K562 (cell line): ENCODE measurements around the gene BCL10. TPM values are rescaled to one million over a fixed set of nuclear protein-coding genes. Genes with fewer than 3 reads are reported as not detected.
A peak's percentile ranks its signal among the peaks of the same experiment; 100 is the strongest.

ENCODE experiments used
- ARHGAP35 ChIP-seq: fragments of 450-650 bp; IDR thresholded peaks from 2 replicates; pipeline ENCODE4 v1.6.1; 2018; ENCODE audit not compliant: partially characterized antibody
- CSDE1 ChIP-seq, 2 experiments: fragments of 450-650 bp; IDR thresholded peaks; 2 replicates each; pipeline ENCODE4 v1.6.1; 2016; ENCODE audit warnings: mild to moderate bottlenecking in 1 of 2
- CTBP1 ChIP-seq: fragments of 450-650 bp; IDR thresholded peaks from 2 replicates; pipeline ENCODE4 v1.6.1; 2016; ENCODE audit warnings: borderline replicate concordance
- DMBX1 ChIP-seq: fragments of 250-450 bp; sonication (Bioruptor Pico); IDR thresholded peaks from 2 replicates; pipeline ENCODE4 v1.8.0; 2022; ENCODE audit warnings: inconsistent platforms, mild to moderate bottlenecking, moderate library complexity, borderline replicate concordance
- GABPB1 ChIP-seq: sonication (generic); formaldehyde crosslinking; IDR thresholded peaks from 2 replicates; pipeline ENCODE4 v1.8.0; 2022; ENCODE audit warnings: mild to moderate bottlenecking, missing genetic modification reagents
- GATAD2B ChIP-seq: fragments of 450-650 bp; IDR thresholded peaks from 2 replicates; pipeline ENCODE4 v1.6.1; 2017; ENCODE audit warnings: mild to moderate bottlenecking, borderline replicate concordance
- MIER1 ChIP-seq: fragments of 450-650 bp; IDR thresholded peaks from 2 replicates; pipeline ENCODE4 v1.6.1; 2016; ENCODE audit warnings: antibody characterized with exemption, mild to moderate bottlenecking, low read depth
- SREBF1 ChIP-seq: fragments of 150-350 bp; IDR thresholded peaks from 2 replicates; pipeline ENCODE4 v1.6.1; 2014; ENCODE audit warnings: antibody characterized with exemption, low read depth, low read length, borderline replicate concordance
- ZFPM2 ChIP-seq: fragments of 250-450 bp; sonication (Bioruptor Pico); IDR thresholded peaks from 2 replicates; pipeline ENCODE4 v1.5.1; 2022; ENCODE audit warnings: mild to moderate bottlenecking
- ZNF764 ChIP-seq: fragments of 250-450 bp; sonication (Bioruptor Pico); IDR thresholded peaks from 2 replicates; pipeline ENCODE4 v1.4.0; 2020; ENCODE audit warnings: low read depth, mild to moderate bottlenecking, moderate library complexity
- polyA plus RNA-seq, 8 experiments: library from polyadenylated mRNA; depleted of rRNA in 4 of 8; stranded (reverse) in 5 of 8; unstranded in 3 of 8; fragments of >200 nt; fragmentation: Nextera tagmentation in 2 of 8; fragmentation: Illumina TruSeq in 1 of 8; extraction: Ambion mirVana in 2 of 8; extraction: Trizol in 1 of 8; gene quantifications; 2 replicates each; pipeline versions ENCODE4 v1.2.1 to v1.2.3, GENCODE V29; 2011 to 2014; ENCODE audit warnings: inconsistent platforms in 1 of 8, missing spikeins in 1 of 8
- total RNA-seq, 7 experiments: library from RNA; depleted of rRNA in 6 of 7; stranded (reverse); fragments of >200 nt in 6 of 7; fragmentation: Illumina TruSeq in 2 of 7; extraction: Trizol in 2 of 7; gene quantifications; 2 replicates each; pipeline versions ENCODE4 v1.2.1 to v1.2.3, GENCODE V29; 2011 to 2021; ENCODE audit warnings: low replicate concordance in 1 of 7
- TF ChIP-seq, protein P1 (sequence below): fragments of 250-450 bp; sonication (Bioruptor Pico); IDR thresholded peaks from 2 replicates; pipeline ENCODE4 v1.8.0; 2021; ENCODE audit warnings: moderate library complexity, mild to moderate bottlenecking, inconsistent platforms
- TF ChIP-seq, protein P2 (sequence below), 3 experiments: fragments of 200-800 bp in 1 of 3; sonication (Bioruptor generic) in 1 of 3; sonication (generic) in 1 of 3; formaldehyde crosslinking in 1 of 3; IDR thresholded peaks; 2 replicates each; pipeline versions ENCODE4 v1.6.1 to v1.8.0; 2016 to 2022; ENCODE audit warnings: mild to moderate bottlenecking in 2 of 3, missing compliant biosample characterization in 2 of 3, missing genetic modification characterization in 2 of 3, missing genetic modification reagents in 1 of 3
- TF ChIP-seq, protein P3 (sequence below): fragments of 250-450 bp; sonication (Bioruptor Pico); IDR thresholded peaks from 2 replicates; pipeline ENCODE4 v1.8.0; 2022; ENCODE audit warnings: moderate library complexity, mild to moderate bottlenecking, inconsistent platforms
- TF ChIP-seq, protein P4 (sequence below): fragments of 250-450 bp; sonication (Bioruptor Pico); IDR thresholded peaks from 2 replicates; pipeline ENCODE4 v1.6.1; 2021; ENCODE audit warnings: mild to moderate bottlenecking
- TF ChIP-seq, protein P5 (sequence below): IDR thresholded peaks from 2 replicates; pipeline ENCODE4 v1.6.1; 2011; ENCODE audit warnings: borderline replicate concordance, low read depth, mild to moderate bottlenecking, moderate library complexity, low read length; ENCODE audit not compliant: insufficient read depth, poor library complexity, severe bottlenecking
- TF ChIP-seq, protein P6 (sequence below), 3 experiments: IDR thresholded peaks in 2 of 3; conservative IDR thresholded peaks in 1 of 3; 2 replicates each; pipeline ENCODE4 v1.5.1; 2011 to 2012; ENCODE audit warnings: low read length in 3 of 3, mild to moderate bottlenecking in 3 of 3, control low read depth in 2 of 3, improper control_type of control experiment in 1 of 3, inconsistent platforms in 1 of 3, low read depth in 1 of 3, mixed read lengths in 1 of 3, moderate library complexity in 1 of 3; ENCODE audit not compliant: insufficient read depth in 2 of 3
- TF ChIP-seq, protein P7 (sequence below): fragments of 200-800 bp; sonication (Bioruptor generic); IDR thresholded peaks from 2 replicates; pipeline ENCODE4 v1.6.1; 2017; ENCODE audit warnings: missing genetic modification characterization, missing compliant biosample characterization

Gene BCL10
- total and polyA plus RNA-seq, 9 of the 15 experiments (the other 6 are each of a cell fraction or from before 2014, with no cell fraction given): 8.0 to 19.4 (median 12.3) TPM

DNA sequence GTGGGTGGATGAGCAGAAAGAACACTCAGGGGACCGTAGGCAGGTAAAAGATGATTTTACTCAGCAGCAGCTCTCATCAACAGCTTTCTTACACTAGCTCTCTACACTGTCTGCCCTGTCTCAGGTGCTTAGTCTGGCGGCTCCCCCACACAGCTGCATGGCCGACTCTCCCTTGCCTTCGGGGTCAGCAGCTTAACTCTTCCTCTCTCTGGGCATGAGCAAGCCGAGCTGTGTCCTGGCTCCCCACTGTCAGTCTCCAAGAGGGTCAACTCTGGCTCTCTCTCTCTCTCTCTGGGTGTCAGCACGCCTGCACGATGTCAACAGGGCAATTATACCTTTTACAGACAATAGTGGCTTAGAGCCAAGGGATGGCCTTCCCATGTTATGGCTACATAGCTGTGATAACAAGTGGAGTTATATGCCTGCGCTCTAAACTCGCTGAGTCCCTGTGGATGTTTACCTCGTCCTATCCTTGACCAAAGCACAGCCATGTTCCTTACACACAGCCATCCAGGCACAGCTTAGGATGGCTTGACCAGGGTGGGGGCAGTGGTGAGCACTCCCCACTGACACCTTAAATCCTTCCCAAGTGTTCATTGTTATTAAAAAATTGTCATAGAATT lies 3.1 kb upstream of the BCL10 start (continued):
- TF ChIP-seq, protein P1, sequence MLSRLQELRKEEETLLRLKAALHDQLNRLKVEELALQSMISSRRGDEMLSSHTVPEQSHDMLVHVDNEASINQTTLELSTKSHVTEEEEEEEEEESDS: no peak
- TF ChIP-seq, protein P2, sequence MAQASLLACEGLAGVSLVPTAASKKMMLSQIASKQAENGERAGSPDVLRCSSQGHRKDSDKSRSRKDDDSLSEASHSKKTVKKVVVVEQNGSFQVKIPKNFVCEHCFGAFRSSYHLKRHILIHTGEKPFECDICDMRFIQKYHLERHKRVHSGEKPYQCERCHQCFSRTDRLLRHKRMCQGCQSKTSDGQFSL (CRISPR knock-in tag; IDR thresholded peaks at IDR 0.05): no peak
- TF ChIP-seq, protein P2 (tag; IDR thresholded peaks at IDR 0.05): peak in 1 of 2 experiments; percentile 89; a peak in 2 of 4 replicates
- TF ChIP-seq, protein P3, sequence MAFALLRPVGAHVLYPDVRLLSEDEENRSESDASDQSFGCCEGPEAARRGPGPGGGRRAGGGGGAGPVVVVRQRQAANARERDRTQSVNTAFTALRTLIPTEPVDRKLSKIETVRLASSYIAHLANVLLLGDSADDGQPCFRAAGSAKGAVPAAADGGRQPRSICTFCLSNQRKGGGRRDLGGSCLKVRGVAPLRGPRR (CRISPR knock-in tag): peak; percentile 77
- TF ChIP-seq, protein P4, sequence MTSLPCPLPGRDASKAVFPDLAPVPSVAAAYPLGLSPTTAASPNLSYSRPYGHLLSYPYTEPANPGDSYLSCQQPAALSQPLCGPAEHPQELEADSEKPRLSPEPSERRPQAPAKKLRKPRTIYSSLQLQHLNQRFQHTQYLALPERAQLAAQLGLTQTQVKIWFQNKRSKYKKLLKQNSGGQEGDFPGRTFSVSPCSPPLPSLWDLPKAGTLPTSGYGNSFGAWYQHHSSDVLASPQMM (CRISPR knock-in tag): no peak
- TF ChIP-seq SREBF1 (no peak), CSDE1 (IDR thresholded peaks at IDR 0.05) (no peak), CTBP1 (no peak), ARHGAP35 (no peak), GATAD2B (no peak), MIER1 (no peak), ZNF764 (no peak), DMBX1 (CRISPR knock-in tag) (peak; percentile 95), ZFPM2 (CRISPR knock-in tag) (no peak), GABPB1 (no peak)
- TF ChIP-seq, protein P5, sequence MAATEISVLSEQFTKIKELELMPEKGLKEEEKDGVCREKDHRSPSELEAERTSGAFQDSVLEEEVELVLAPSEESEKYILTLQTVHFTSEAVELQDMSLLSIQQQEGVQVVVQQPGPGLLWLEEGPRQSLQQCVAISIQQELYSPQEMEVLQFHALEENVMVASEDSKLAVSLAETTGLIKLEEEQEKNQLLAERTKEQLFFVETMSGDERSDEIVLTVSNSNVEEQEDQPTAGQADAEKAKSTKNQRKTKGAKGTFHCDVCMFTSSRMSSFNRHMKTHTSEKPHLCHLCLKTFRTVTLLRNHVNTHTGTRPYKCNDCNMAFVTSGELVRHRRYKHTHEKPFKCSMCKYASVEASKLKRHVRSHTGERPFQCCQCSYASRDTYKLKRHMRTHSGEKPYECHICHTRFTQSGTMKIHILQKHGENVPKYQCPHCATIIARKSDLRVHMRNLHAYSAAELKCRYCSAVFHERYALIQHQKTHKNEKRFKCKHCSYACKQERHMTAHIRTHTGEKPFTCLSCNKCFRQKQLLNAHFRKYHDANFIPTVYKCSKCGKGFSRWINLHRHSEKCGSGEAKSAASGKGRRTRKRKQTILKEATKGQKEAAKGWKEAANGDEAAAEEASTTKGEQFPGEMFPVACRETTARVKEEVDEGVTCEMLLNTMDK: no peak
- TF ChIP-seq, protein P6, sequence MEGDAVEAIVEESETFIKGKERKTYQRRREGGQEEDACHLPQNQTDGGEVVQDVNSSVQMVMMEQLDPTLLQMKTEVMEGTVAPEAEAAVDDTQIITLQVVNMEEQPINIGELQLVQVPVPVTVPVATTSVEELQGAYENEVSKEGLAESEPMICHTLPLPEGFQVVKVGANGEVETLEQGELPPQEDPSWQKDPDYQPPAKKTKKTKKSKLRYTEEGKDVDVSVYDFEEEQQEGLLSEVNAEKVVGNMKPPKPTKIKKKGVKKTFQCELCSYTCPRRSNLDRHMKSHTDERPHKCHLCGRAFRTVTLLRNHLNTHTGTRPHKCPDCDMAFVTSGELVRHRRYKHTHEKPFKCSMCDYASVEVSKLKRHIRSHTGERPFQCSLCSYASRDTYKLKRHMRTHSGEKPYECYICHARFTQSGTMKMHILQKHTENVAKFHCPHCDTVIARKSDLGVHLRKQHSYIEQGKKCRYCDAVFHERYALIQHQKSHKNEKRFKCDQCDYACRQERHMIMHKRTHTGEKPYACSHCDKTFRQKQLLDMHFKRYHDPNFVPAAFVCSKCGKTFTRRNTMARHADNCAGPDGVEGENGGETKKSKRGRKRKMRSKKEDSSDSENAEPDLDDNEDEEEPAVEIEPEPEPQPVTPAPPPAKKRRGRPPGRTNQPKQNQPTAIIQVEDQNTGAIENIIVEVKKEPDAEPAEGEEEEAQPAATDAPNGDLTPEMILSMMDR (IDR thresholded peaks at IDR 0.05 in 2 of 3, conservative IDR thresholded peaks at IDR 0.05 in 1 of 3; ENCODE audit: insufficient read depth in 2 of 3, low read depth in 1 of 3, low read length in 3 of 3): no peak
- TF ChIP-seq, protein P7, sequence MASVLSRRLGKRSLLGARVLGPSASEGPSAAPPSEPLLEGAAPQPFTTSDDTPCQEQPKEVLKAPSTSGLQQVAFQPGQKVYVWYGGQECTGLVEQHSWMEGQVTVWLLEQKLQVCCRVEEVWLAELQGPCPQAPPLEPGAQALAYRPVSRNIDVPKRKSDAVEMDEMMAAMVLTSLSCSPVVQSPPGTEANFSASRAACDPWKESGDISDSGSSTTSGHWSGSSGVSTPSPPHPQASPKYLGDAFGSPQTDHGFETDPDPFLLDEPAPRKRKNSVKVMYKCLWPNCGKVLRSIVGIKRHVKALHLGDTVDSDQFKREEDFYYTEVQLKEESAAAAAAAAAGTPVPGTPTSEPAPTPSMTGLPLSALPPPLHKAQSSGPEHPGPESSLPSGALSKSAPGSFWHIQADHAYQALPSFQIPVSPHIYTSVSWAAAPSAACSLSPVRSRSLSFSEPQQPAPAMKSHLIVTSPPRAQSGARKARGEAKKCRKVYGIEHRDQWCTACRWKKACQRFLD (CRISPR knock-in tag): peak; percentile 91; the same call in 1 of the 2 replicates
